HG03571 (cell line): ENCODE measurements around the gene ZNF584.
A peak's percentile ranks its signal among the peaks of the same experiment; 100 is the strongest.
"Not testable (repeated sequence)": the region's sequence is repeated elsewhere in the genome, so short reads cannot be mapped to it uniquely, and the experiment has no call there.

Experiments used
- ATAC-seq: cut with Tn5 transposase; IDR thresholded peaks from one replicate; pipeline ENCODE4 v1.9.1; 2021; ENCODE audit not compliant: unreplicated experiment

Gene ZNF584

GRCh38 chr19:58403920-58404478, 4.5 kb upstream of the ZNF584 start:
- not testable (repeated sequence) for ATAC-seq

GRCh38 chr19:58406818-58407657, 1.4 kb upstream of the ZNF584 start:
- ATAC-seq = no peak

GRCh38 chr19:58407658-58408151, 744 bp upstream of the ZNF584 start:
- ATAC-seq = no peak

DNA sequence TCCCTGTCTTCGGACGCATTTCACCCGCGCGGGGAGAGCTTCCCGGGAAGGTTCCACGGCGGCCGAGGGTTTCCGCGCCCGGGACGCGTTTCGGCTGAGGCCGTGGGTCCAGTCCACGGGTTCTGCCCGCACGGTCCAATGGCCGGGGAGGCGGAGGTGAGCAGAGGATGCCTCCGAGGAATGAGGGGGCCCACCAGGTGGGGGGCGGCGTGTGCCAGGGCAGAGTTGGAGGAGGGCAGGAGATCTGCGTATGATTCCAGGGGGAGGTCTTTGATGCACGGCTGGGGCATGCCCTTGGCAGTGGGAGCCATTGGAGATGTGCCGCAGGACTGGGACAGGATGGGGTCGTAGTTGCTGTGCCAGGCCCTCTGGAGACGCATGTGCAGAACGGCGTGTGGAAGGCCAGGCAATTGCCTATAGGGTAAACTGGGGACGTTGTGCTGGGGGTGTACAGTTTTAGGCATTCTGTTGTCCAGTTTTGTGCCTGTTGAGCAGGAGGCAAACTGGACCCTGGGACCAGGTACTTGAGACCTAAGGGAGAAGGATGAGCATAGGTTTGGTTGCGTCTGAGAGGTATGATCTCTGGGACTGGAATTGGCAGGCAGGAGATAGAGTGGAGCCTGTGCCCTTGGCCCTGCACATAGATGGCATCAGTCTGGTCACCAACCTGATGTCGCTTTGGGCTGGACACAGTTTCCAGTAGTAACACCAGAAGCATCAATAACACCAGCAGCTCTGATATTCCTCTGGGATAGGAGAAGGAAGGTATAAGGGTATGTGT, 751 bp downstream of the ZNF584 start:
- peak; percentile 15 for ATAC-seq

DNA sequence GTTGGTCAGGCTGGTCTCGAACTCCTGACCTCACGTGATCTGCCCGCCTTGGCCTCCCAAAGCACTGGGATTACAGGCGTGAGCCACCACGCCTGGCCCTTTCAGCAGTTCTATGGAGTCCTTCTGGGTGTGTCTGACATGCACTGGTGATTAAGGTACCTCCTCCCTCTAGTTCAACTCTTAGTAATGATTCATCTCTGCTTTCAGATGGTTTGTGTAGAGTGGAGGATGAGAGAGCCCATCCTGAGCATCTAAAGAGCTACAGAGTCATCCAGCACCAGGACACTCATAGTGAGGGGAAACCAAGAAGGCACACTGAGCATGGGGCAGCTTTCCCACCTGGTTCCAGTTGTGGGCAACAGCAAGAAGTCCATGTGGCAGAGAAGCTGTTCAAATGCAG, 8.2 kb downstream of the ZNF584 start:
- ATAC-seq = no peak

DNA sequence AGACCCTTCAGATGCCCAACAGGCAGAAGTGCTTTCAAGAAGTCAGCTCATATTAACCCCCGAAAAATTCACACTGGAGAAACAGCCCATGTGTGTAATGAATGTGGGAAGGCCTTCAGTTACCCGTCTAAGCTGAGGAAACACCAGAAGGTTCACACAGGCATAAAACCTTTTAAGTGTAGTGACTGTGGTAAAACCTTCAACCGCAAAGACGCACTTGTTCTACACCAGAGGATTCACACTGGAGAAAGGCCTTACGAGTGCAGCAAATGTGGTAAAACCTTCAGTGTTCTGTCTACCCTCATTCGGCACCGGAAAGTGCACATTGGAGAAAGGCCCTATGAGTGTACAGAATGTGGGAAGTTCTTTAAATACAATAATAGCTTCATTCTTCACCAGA, 8.6 kb downstream of the ZNF584 start:
- no peak for ATAC-seq

DNA sequence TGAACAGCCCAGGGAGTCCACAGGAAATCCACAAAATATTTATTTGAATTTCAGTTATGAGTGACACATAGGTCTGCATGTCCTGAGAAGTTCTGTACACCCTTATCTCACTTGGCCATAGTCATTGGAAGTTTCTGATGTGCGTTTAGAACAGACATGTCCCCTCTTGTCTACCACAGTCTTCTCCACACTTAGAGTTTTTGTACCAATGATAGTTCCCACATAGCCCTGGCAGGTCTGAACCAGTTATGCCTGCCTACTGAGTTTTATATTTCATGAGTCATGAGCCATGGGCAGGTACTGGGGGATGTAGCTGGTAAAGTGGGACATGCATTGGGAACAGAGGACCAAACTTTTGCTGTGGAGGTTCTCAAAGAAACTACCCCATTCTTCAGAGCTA, 20.2 kb downstream of the ZNF584 start:
- ATAC-seq = no peak

DNA sequence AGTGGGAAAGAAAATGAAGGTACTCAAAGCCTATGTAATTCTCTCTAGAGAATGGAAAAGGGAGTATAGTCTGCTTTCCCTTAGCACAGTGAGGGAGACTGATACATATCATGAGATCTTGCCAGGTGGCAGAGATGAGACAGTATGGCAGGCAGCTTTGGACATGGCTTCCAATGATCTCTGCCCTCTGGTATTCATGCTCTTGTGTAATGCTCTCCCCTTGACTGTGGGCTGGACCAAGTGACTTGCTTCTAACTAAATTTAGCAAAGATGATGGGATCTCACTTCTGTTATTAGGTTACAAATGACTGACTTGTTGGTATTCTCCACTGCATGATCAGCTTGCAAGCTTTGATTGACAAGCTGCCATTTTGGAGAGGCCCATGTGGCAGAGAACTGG, 21.3 kb downstream of the ZNF584 start:
- no peak for ATAC-seq

DNA sequence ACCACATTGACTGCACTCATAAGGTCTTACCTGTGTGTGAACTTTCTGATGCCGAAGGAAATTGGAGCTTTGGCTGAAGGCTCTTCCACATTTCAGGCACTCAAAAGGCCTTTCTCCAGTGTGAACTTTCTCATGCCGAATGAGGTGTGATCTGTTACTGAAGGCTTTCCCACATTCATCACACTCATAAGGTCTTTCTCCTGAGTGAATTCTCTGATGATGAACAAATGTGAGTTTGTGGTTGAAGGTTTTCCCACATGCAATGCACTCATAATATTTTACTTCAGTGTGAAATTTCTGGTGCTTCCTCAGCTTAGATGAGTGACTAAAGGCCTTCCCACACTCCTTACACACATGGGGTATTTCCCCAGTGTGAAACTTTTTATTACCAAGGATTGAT, 25.8 kb downstream of the ZNF584 start:
- ATAC-seq = no peak

DNA sequence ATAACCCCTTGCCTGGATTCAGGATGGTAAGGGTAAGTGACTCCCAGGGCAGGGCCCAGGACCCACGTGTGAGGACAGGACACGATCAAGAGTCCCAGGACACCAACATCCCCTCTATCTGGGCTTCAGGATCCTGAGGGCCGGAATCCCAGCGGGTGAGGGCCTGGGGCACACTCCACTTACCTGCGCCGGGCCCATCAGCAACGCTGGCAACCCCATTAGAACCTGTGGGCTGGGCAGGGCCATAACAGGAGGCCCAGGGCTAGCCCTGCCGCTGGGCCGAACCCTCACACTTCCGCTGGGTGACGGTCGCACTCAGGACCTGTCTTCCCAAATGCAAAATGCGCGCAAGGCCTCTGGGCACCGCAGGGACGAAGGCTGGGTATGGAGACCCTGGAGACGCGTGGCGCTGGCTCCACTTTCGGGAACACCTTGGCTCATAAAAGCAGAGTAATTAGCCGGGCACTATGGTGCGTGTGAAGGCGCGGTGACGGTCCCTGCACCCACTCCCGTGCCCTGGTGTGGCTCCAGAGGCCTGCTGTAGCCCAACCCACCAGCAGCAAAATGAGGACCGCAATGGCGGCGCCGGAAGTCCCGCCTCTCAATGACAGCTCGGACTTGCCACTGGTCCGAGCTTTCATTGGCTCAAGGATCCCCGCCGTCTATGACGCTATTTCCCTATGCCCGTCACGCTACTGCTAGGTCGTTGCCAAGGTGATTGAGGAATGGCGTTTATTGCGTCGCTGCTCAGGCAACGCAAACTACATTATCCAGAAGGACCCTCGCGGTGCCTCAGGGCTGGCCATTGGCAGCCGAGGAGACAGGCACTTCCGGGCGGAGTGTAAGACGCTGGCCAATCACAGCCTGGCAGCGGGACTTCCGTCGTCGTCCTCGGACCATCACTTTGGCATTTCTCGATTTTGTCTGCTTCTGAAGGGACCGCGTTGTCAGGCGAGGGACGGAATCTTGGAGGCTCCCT, 31.4 kb downstream of the ZNF584 start, which contains the start of gene ZNF132:
ZNF132 (minus strand) TSS at position 578 of the 979 bp plus-strand sequence; CDS start at position 246, 332 bp downstream.
- ATAC-seq = peak; percentile 91

DNA sequence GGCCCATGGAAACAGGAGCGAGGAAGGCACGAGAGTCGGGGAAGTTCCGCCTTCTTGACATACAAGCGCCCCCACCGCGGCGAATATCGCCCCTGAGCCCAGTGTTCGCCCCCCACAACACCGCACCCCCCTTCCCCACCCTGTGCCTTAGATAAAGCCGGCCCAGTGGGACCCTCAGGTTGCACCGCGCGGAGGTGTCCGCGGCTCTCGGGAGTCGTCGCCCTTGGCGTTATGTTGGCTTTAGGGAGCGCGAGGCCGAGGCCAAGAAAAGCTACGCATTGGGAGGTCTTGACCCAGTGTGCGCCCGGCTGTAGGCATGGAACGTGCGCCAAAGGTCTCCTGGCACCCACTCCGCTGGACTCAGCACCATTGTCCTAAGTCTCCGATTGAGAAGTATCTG, 32.1 kb downstream of the ZNF584 start:
- no peak for ATAC-seq

GRCh38 chr19:58442986-58443385, 34.5 kb downstream of the ZNF584 start:
- ATAC-seq = not testable (repeated sequence)

DNA sequence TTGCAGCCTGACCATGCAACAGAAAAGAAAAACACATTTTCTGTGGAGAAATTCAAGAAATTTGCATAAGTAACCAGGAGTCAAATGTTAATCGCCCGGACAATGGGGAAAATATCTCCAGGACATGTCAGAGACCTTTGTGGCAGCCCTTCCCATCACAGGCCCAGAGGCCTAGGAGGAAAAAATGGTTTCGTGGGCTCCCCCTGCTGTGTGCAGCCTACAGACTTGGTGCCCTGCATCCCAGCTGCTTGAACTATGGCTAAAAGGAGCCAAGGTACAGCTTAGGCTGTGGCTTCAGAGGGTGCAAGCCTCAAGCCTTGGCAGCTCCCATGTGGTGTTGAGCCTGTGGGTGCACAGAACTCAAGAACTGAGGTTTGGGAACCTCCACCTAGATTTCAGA, 40.4 kb downstream of the ZNF584 start:
- ATAC-seq = not testable (repeated sequence)

DNA sequence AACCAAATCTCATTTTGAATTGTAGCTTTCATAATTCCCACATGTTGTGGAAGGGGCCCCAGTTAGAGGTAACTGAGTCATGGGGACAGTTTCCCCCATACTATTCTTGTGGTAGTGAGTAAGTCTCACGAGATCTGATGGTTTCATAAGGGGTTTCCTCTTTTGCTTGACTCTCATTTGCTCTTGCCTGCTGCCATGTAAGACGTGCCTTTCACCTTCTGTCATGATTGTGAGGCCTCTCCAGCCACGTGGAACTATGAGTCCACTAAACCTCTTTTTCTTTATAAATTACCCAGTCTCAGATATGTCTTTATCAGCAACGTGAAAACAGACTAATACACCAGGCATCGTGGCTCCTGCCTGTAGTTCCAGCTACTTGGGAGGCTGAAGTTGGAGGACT, 41.5 kb downstream of the ZNF584 start:
- not testable (repeated sequence) for ATAC-seq

GRCh38 chr19:58450856-58451357, 42.5 kb downstream of the ZNF584 start:
- ATAC-seq = no peak

GRCh38 chr19:58451358-58452101, 43.1 kb downstream of the ZNF584 start, which contains the start of gene ZNF324B:
TSS of gene ZNF324B (plus strand) at chr19:58451622. CDS start at chr19:58453702, 2,080 bp downstream.
- ATAC-seq = peak; percentile 95

DNA sequence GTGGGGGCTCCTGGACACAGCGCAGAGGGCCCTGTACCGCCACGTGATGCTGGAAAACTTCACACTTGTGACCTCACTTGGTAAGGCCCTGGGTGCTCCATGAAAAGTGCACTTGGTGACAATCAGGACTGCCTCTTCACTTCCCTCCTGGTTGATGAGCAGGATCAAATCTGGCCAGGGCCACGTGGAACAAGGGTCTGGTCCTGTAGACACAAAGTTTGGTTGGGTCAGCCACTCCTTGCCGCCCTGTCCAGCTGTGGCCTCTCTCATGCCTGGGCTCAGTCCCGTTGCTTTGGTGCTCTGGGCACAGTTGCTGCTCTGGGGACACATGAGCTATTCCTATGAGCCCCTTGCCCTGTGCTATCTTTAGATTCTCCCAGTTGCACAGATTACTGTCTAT, 45.3 kb downstream of the ZNF584 start:
- ATAC-seq = no peak

DNA sequence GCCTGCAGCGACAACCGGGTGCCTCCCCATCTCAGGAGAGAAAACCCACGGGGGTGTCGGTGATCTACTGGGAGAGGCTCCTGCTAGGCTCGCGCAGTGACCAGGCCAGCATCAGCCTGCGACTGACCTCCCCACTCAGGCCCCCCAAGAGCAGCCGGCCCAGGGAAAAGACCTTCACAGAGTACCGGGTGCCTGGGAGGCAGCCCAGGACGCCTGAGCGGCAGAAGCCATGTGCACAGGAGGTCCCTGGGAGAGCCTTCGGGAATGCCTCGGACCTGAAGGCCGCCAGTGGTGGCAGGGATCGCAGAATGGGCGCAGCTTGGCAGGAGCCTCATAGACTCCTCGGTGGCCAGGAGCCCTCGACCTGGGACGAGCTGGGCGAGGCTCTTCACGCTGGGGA, 46.9 kb downstream of the ZNF584 start:
- no peak for ATAC-seq

GRCh38 chr19:58456111-58456510, 47.7 kb downstream of the ZNF584 start:
- ATAC-seq = no peak
